Mesendoderm (in vitro differentiated cells): ENCODE data around the gene PMP22.

Source experiments
- DNase-seq: peaks from one replicate; pipeline ENCODE4 v3.0.0; 2013
- H2AK5ac ChIP-seq: 2 replicates; pipeline ENCODE4 v1.6.1; 2013; ENCODE audit warnings: low read length, inconsistent platforms
- H2BK120ac ChIP-seq: 2 replicates; pipeline ENCODE4 v1.6.1; 2013; ENCODE audit warnings: low read depth, mild to moderate bottlenecking, low read length, moderate library complexity, mixed read lengths
- H2BK15ac ChIP-seq: replicated peaks from 2 replicates; pipeline ENCODE4 v1.6.1; 2013; ENCODE audit warnings: low read depth, mild to moderate bottlenecking, moderate library complexity
- H2BK5ac ChIP-seq: 2 replicates; pipeline ENCODE4 v1.6.1; 2013; ENCODE audit warnings: low read length, inconsistent platforms
- H3K18ac ChIP-seq: 2 replicates; pipeline ENCODE4 v1.6.1; 2013; ENCODE audit warnings: mild to moderate bottlenecking, low read length, mixed read lengths
- H3K23ac ChIP-seq: one replicate; pipeline ENCODE4 v1.6.1; 2013; ENCODE audit warnings: low read length
- H3K27ac ChIP-seq: 2 replicates; pipeline ENCODE4 v1.5.1; 2013; ENCODE audit warnings: low read depth, mild to moderate bottlenecking, inconsistent platforms, low read length, moderate library complexity
- H3K27me3 ChIP-seq: 2 replicates; pipeline ENCODE4 v1.6.1; 2013; ENCODE audit warnings: low read length, control low read depth, mild to moderate bottlenecking, inconsistent platforms; ENCODE audit not compliant: insufficient read depth, poor library complexity
- H3K36me3 ChIP-seq: 2 replicates; pipeline ENCODE4 v1.6.1; 2013; ENCODE audit warnings: low read length, inconsistent platforms; ENCODE audit not compliant: control insufficient read depth, insufficient read depth
- H3K4ac ChIP-seq: one replicate; pipeline ENCODE4 v1.6.1; 2013; ENCODE audit warnings: low read depth, mild to moderate bottlenecking, low read length, moderate library complexity
- H3K4me1 ChIP-seq: 2 replicates; pipeline ENCODE4 v1.6.1; 2013; ENCODE audit warnings: low read depth, low read length, inconsistent platforms; ENCODE audit not compliant: control insufficient read depth
- H3K4me2 ChIP-seq: 2 replicates; pipeline ENCODE4 v1.6.1; 2013; ENCODE audit warnings: low read length
- H3K4me3 ChIP-seq: 2 replicates; pipeline ENCODE4 v1.5.1; 2013; ENCODE audit warnings: mild to moderate bottlenecking, low read length
- H3K56ac ChIP-seq: one replicate; pipeline ENCODE4 v1.6.1; 2013; ENCODE audit warnings: low read length
- H3K79me1 ChIP-seq: 2 replicates; pipeline ENCODE4 v1.6.1; 2013; ENCODE audit warnings: low read length, inconsistent platforms
- H3K79me2 ChIP-seq: 2 replicates; pipeline ENCODE4 v1.6.1; 2013; ENCODE audit warnings: mild to moderate bottlenecking, low read length; ENCODE audit not compliant: control insufficient read depth, insufficient read depth
- H3K9ac ChIP-seq: 2 replicates; pipeline ENCODE4 v1.6.1; 2013; ENCODE audit warnings: low read length, inconsistent platforms
- H4K5ac ChIP-seq: one replicate; pipeline ENCODE4 v1.6.1; 2013; ENCODE audit warnings: low read length
- H4K8ac ChIP-seq: one replicate; pipeline ENCODE4 v1.6.1; 2013; ENCODE audit warnings: low read depth, mild to moderate bottlenecking, control low read depth, low read length, moderate library complexity
- WGBS: extraction: QIAGEN DNeasy Blood & Tissue Kit; methylation state at CpG from one replicate; pipeline ENCODE4 v1.1.7; 2013; ENCODE audit warnings: low lambda C conversion rate, missing lambda C conversion rate; ENCODE audit not compliant: insufficient coverage; ENCODE audit errors: extremely low coverage; 5-methylcytosine and 5-hydroxymethylcytosine counted together

Gene PMP22

DNA sequence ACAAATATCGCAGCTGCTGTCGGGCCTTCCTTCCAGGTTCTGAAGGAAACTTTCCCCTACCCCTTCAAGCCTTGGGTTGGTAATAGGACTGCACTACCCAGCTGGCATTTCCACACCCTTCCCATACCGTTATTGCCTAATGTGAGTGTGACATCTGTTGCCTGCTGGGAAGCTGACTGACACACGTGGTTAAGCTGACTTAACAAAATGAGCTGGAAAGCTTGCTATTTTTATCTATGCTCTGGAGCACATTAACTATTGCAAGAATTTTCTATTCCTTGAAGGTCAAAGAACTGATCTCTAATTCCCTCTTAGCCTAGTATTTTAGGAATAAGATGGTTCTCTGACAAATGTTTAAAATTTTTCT is 79.5 kb downstream of the PMP22 start:
- no CpG with 5 or more reads among the region's 4 CpGs for WGBS
- H3K4me2 ChIP-seq, result no peak overlapping the region

GRCh38 chr17:15184872-15185624 is 80.1 kb downstream of the PMP22 start:
- no peak overlapping the region for H3K4ac ChIP-seq
- H3K4me2 ChIP-seq, result no peak overlapping the region
- H3K27me3 ChIP-seq, result no peaks in the 10 kb centered on the region
- no peak overlapping the region for H2BK120ac ChIP-seq
- H3K4me1 ChIP-seq, result peaks cover 2% of the 10 kb centered on the region
- no peak overlapping the region for H4K5ac ChIP-seq
- H4K8ac ChIP-seq, result no peak overlapping the region
- H2AK5ac ChIP-seq, result no peak overlapping the region
- DNase-seq, result no peak
- no CpG with 5 or more reads among the region's 5 CpGs for WGBS
- H3K79me1 ChIP-seq, result no peaks in the 10 kb centered on the region
- H3K56ac ChIP-seq, result no peak overlapping the region
- no peak overlapping the region for H3K9ac ChIP-seq
- no peaks in the 10 kb centered on the region for H3K79me2 ChIP-seq
- no peak overlapping the region for H2BK15ac ChIP-seq
- H3K36me3 ChIP-seq, result no peaks in the 10 kb centered on the region
- no peak overlapping the region for H3K4me3 ChIP-seq
- H3K18ac ChIP-seq, result no peak overlapping the region
- H3K23ac ChIP-seq, result no peak overlapping the region
- no peak overlapping the region for H3K27ac ChIP-seq
- no peak overlapping the region for H2BK5ac ChIP-seq

More for the DNA sequence above, 79.5 kb downstream of the PMP22 start:
- Histone ChIP-seq H3K27ac (no peak overlapping the region), H3K56ac (no peak overlapping the region), H3K79me2 (no peaks in the 10 kb centered on the region), H3K4me1 (peaks cover 2% of the 10 kb centered on the region), H3K23ac (no peak overlapping the region), H3K9ac (no peak overlapping the region), H3K27me3 (no peaks in the 10 kb centered on the region), H3K36me3 (no peaks in the 10 kb centered on the region), H2BK5ac (no peak overlapping the region), H3K18ac (no peak overlapping the region), H3K4ac (no peak overlapping the region), H2BK15ac (no peak overlapping the region), H3K4me3 (no peak overlapping the region), H4K5ac (no peak overlapping the region), H4K8ac (no peak overlapping the region), H3K79me1 (no peaks in the 10 kb centered on the region), H2AK5ac (no peak overlapping the region), H2BK120ac (no peak overlapping the region)
- peak; percentile 38 for DNase-seq

GRCh38 chr17:15181816-15182215 is 83.3 kb downstream of the PMP22 start:
- no peak overlapping the region for H2BK15ac ChIP-seq
- H2BK5ac ChIP-seq, result no peak overlapping the region

DNA sequence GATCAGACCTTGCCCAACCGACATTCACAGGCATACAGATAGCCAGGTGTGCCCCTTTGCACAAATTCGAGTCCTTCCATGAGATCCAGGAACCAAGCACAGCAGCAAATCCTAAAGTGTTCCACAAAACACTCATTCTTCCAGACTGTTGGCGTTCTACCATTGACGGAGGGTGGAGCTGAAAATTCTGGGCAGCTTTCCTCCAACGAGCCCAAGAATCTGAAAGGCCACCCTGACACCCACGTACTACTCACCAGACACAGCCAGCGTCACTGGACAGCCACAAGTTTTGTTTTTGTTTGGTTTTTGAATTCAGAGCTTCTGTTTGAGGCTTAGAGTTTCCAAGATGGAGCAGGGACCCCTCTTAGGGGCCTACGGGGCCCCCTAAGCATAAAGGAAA is 83.8 kb downstream of the PMP22 start:
- no peak for DNase-seq
- Histone ChIP-seq H2BK15ac (no peak overlapping the region), H3K56ac (no peak overlapping the region), H3K9ac (no peak overlapping the region), H3K27me3 (no peaks in the 10 kb centered on the region), H3K79me2 (no peaks in the 10 kb centered on the region), H3K36me3 (no peaks in the 10 kb centered on the region), H3K27ac (no peak overlapping the region), H3K4me1 (peaks cover 2% of the 10 kb centered on the region), H3K79me1 (no peaks in the 10 kb centered on the region), H4K5ac (no peak overlapping the region), H2BK120ac (no peak overlapping the region), H3K4me3 (no peak overlapping the region), H3K18ac (no peak overlapping the region), H4K8ac (no peak overlapping the region), H2BK5ac (no peak overlapping the region), H3K23ac (no peak overlapping the region), H2AK5ac (no peak overlapping the region), H3K4me2 (no peak overlapping the region), H3K4ac (no peak overlapping the region)
- WGBS, result no CpG with 5 or more reads among the region's 8 CpGs

More at GRCh38 chr17:15181816-15182215, 83.3 kb downstream of the PMP22 start:
- H3K4ac ChIP-seq, result no peak overlapping the region
- H3K9ac ChIP-seq, result no peak overlapping the region
- DNase-seq, result peak; percentile 79
- no peak overlapping the region for H3K27ac ChIP-seq
- H2AK5ac ChIP-seq, result no peak overlapping the region
- no peak overlapping the region for H3K4me3 ChIP-seq
- no CpG with 5 or more reads among the region's 6 CpGs for WGBS
- H4K5ac ChIP-seq, result no peak overlapping the region
- no peaks in the 10 kb centered on the region for H3K79me2 ChIP-seq
- H3K27me3 ChIP-seq, result no peaks in the 10 kb centered on the region
- H3K56ac ChIP-seq, result no peak overlapping the region
- no peak overlapping the region for H2BK120ac ChIP-seq
- H4K8ac ChIP-seq, result no peak overlapping the region
- H3K18ac ChIP-seq, result no peak overlapping the region
- H3K4me2 ChIP-seq, result no peak overlapping the region
- H3K36me3 ChIP-seq, result no peaks in the 10 kb centered on the region
- no peaks in the 10 kb centered on the region for H3K79me1 ChIP-seq
- no peak overlapping the region for H3K23ac ChIP-seq
- H3K4me1 ChIP-seq, result peaks cover 2% of the 10 kb centered on the region

GRCh38 chr17:15180121-15180561 is 85.0 kb downstream of the PMP22 start:
- Histone ChIP-seq H3K79me1 (no peaks in the 10 kb centered on the region), H3K79me2 (no peaks in the 10 kb centered on the region), H3K36me3 (no peaks in the 10 kb centered on the region), H2BK120ac (no peak overlapping the region), H2BK15ac (no peak overlapping the region), H3K9ac (no peak overlapping the region), H3K27me3 (no peaks in the 10 kb centered on the region), H4K5ac (no peak overlapping the region), H2BK5ac (no peak overlapping the region), H3K56ac (peak overlapping the region; percentile 0), H4K8ac (no peak overlapping the region), H3K27ac (peak overlapping the region; percentile 2), H3K4me2 (no peak overlapping the region), H3K4ac (no peak overlapping the region), H3K4me3 (no peak overlapping the region), H2AK5ac (no peak overlapping the region), H3K4me1 (peaks cover 2% of the 10 kb centered on the region), H3K23ac (no peak overlapping the region), H3K18ac (peak overlapping the region; percentile 7)
- WGBS, result no CpG with 5 or more reads among the region's 8 CpGs
- DNase-seq, result peak; percentile 64
